Measurements from ENCODE around the gene SPOP.

Gene SPOP

DNA sequence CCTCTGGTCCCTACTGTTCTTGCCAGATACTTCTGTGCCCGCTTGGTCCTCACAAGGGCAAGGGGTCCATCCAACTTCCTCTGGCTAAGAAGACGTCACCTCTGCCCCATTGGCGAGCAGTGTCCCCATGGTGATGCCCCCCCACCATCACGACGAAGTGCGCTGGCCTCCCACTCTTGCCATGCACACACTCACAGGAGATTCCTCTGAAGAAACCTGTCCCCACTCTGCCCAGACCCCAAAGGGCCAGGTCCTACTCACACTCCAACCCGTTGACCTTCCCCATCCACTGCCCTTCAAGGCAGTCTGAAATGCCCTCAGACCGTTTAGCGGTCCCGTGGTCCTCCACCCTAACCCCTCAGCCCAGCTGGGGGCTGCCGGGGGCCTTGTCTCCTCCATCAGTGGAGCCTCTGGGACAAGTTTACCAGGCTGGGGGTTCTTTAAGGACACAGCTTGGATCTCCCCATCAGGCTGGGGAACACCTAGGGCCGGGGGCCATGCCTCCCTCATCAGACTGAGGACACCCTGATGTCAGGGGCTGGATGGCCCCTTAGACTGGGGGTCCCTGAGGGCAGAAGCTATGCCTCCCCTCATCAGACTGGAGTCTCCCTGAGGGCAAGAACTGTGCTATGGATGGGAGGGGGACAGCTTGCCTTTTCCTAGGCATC is 95.7 kb downstream of the SPOP start:
- no peak for DNase-seq

DNA sequence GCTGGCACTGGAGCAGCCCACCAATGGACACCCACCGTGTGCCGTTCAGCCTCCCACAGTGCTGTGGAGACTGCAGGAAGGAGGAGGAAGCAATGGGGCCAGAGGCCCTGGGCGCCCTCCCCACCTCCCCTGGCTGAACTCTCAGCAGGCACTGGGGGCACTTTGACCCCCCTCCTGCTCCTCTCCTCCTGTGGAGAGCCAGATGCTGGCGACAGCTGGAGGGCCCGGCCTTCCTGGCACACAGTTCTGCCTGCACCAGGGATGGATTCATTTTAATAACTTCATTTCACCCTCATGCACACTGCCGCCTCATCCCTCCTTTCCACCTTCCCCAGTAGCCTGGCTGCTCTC is 96.3 kb downstream of the SPOP start:
- DNase-seq: no peak

DNA sequence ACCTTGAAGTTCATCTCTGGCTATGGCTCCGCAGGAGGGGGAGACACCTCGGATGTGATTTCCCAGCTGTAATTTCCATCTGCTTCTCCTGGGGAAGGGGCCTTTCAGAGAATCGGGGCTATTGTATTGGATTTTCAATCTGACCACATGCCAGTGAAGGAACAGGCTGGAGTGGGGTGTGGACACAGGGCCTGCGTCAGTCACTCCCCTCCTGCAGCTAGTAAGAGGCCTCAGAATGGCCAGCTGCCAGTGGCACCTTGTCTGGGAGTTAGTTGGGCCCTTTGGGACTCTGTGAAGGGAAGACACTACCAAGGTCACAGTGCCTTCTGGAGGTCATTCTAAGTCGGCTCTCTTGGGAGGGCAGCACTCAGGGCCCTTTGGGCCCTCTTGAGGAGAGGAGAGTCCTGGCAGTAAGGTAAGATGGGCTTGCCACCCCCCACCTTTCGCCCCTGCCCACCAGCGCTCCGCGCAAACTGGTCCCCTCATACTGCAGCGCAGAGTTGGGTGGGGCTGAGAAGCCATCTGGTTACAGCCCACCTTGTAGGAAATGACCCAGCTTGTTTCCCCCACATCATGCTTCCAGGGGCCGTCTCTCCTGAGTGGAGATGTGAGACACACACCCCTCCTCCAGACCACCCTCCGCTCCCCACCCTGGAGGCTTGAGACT is 96.8 kb downstream of the SPOP start:
- no peak for DNase-seq

DNA sequence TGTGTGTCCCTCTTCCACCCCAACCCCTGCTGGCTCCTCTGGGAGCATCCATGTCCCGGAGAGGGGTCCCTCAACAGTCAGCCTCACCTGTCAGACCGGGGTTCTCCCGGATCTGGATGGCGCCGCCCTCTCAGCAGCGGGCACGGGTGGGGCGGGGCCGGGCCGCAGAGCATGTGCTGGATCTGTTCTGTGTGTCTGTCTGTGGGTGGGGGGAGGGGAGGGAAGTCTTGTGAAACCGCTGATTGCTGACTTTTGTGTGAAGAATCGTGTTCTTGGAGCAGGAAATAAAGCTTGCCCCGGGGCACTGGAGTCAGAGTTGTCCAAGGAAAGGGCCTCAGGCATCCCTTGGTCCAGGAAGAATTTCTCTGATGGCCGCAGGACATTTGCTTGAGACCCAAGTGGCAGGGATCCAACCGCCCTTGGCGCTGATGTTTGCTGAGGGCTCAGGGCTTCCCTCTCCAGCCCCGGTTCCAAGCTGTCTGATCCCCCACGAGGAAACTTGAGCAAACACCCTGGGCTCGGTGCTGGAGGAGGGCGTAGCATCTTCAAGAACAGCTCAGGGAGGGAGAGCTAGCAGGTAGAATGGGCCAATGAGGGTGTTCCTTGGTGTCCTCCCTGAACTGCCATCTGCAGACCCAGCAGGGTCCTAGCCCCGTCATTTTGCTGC is 97.7 kb downstream of the SPOP start:
- no peak for DNase-seq

DNA sequence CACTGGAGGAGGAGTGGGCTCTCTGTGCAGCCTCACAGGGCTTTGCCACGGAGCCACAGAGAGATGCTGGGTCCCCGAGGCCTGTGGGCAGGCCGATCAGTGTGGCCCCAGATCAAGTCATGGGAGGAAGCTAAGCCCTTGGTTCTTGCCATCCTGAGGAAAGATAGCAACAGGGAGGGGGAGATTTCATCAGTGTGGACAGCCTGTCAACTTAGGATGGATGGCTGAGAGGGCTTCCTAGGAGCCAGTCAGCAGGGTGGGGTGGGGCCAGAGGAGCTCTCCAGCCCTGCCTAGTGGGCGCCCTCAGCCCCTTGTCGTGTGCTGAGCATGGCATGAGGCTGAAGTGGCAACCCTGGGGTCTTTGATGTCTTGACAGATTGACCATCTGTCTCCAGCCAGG is 98.4 kb downstream of the SPOP start:
- DNase-seq: no peak

DNA sequence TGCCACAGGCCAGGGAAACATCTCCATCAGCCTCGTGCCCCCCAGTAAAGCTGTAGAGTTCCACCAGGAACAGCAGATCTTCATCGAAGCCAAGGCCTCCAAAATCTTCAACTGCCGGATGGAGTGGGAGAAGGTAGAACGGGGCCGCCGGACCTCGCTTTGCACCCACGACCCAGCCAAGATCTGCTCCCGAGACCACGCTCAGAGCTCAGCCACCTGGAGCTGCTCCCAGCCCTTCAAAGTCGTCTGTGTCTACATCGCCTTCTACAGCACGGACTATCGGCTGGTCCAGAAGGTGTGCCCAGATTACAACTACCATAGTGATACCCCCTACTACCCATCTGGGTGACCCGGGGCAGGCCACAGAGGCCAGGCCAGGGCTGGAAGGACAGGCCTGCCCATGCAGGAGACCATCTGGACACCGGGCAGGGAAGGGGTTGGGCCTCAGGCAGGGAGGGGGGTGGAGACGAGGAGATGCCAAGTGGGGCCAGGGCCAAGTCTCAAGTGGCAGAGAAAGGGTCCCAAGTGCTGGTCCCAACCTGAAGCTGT is 98.9 kb downstream of the SPOP start:
- no peak for DNase-seq

DNA sequence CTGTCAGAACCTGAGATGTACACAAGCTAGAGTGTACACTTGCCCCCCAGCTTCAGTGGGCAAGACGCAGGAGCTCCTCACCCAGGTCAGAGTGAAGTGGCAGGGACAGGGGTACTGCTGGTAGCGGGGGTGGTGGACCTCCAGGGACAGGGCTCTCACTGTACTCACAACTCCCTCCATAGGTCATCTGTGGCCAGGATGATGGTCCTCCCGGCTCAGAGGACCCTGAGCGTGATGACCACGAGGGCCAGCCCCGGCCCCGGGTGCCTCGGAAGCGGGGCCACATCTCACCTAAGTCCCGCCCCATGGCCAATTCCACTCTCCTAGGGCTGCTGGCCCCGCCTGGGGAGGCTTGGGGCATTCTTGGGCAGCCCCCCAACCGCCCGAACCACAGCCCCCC is 99.5 kb downstream of the SPOP start:
- DNase-seq: no peak

DNA sequence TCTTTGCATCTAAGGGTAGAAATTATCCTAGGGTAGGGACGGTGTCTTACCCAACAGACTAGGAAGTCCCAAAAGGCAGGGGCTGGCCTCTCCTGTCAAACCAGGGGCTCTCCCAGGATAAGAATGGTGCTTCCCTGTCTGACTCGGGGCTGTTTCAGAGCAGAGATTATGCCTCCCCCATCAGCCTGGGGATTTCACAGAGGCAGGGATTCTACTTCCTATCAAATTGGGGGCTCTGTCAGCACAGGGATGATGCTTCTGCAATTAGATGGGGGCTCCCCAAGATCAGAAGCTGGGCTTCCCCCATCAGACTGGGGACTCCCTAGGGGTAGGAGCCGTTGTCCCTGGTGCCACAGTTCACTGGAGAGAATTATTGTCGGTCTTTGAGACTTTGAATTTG is 99.9 kb downstream of the SPOP start:
- DNase-seq: no peak

DNA sequence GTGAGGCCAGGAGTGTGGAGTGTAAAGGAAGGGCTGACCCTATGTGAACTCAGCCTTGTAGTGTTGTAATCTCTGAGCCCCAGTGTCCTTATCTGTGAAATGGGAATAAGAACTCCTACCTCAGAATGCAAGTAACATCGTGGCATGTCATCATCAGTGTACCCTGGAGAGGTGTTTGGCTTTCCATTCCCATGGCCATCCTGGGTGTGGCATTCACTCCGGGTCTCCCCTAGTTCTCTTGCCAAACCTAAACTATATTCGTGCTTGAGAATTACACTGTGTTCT is 100.3 kb downstream of the SPOP start:
- no peak for DNase-seq

DNA sequence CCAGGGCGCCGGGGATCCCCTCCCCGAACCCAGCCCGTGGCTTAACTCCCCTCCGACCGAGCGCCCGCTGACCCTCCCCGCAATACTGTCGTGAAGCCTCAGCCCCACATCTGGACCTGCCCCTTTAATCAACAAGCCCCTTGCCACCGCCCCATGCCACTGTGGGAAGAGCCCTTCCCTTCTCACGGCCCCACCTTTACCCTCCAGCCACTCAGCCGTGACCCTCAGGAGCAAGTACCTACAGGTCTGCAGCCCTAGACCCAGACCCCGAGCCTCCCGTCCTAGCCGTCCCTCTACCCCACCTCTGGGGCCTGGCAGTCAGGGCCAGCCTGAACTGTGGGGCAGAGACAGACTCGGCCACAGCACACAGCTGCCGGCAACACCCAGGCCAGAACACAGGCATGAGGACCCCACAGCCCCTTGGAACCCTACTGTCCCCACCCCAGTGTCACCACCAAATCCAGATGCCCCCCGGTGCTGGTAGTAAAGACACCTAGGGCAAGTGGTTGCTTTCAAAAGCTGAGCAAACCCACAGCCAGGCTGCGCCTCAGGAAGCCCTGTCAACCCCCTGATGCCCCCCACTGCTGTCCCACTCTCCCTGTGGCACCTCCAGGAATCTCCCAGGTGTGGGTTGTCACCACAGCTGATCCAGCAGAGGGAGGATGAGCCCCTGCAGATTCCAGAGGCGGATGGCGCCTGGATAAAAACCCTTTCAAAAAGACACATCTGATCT is 100.8 kb downstream of the SPOP start:
- DNase-seq: no peak

DNA sequence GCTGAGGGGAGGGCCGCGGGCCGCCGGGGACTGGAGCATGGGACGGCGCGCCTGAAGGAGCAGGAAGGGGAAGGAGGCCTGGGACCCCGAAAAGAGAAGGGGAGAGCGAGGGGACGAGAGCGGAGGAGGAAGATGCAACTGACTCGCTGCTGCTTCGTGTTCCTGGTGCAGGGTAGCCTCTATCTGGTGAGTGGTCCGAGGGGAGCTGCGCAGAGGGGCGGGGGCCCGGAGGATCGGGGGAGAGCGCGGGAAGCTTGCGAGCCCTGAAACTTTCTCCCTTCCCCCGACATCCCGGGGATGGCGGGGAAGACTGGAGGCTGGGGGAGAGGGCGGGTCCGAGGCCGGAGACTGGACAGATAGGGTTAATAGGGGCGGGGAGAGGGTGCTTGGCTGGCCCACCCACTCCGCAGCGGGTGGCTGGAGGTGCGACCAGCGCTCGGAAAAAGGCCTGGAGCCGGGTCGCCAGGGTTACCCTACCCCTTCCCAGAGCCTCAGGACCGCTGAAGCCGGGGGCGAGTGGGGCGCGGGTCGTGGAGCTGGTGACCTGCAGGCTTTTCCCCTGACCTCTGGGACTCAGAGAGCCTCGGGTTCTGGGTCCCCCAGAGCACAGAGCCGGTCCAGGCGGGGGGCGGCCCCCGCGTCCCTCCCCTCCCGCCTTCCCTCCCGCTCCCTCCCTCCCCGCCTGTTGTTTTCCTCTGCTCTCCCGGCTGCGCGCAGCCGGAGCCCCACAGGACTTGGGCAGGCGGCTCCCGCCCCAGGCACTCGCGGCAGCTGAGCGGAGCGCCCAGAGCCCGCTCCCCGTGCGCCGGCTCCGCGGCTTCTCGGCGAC is 101.6 kb downstream of the SPOP start:
- no peak for DNase-seq

DNA sequence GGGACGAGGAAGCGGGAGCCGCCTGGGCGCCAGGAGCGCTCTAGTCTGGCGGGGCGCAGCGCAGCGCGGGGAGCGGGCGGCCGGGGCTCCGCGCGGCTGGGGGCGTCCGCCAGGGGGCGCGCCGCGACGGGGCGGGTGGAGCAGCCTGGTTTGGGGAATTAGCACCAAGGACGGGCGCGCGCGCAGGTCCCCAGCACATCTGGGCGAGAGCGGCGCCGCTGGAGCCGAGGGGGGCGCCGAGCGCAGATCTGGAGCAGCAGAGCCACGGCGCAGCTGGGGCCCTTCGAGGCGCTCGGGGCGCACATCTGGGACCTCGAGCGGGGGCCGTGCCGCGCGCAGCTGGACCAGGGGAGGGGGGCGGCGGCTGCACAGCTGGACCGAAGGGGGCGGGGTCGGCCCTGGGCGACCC is 102.2 kb downstream of the SPOP start, which contains the start of gene NXPH3:
NXPH3 (plus strand) TSS at position 193 of the 409 bp plus-strand sequence. CDS start 349 bp downstream, outside the sequence.
- no peak for DNase-seq

DNA sequence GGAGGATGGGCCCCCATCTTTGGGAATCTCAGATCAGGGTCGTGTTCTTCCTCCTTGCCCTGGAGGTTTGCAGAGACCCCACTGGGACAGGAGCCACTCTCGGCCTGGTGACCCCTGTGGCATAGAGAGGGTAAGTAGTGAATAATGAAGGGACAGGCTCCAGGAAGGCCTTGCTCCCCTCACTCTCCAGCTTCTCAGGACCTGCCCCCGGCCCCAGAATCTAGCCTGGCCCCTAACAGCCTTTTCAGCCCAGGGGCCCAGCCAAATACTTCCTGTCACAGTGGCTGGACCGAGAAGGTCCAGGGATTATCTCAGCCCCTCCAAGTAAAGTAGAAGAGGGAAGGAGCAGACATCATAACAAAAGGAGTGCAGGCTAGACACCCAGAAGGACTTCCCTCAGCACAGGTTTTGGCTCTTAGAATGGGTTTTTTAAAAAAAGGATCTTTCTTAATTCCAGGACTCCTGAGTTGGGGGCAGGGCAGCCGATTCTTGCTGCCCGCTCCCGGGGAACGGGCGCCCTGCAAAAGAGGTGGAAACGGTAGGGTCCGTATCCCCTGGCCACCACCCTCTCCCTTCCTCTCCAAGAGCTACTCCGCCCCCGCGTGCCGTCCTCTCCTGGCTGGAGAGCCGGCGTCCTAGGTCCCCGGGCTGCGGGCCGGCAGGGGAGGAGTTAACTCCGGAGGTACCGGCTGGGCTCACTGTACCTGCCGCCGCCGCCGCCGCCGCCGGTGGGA is 102.8 kb downstream of the SPOP start:
- no peak for DNase-seq

DNA sequence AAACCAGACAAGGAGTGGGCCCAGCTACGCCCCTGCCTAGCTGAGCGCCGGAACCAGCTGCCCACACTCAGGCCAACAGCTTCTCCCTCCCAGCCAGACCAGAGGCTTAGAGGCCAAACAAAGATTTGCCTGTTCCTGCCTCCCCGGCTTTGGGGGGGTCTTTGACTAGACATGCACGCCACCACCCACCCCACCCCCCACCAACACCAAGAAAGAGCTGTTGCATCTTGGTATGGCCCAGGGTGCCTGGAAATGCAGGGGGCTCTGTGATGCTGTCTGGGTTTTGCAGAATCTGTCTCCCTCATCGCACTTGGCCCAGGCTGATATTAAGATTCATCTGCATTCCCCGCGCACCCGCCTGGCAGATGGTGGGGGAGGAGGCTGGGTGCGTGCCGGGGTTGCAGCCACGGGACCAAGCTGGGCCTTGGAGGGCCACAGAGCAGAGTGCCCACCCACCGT is 103.5 kb downstream of the SPOP start:
- DNase-seq: no peak

DNA sequence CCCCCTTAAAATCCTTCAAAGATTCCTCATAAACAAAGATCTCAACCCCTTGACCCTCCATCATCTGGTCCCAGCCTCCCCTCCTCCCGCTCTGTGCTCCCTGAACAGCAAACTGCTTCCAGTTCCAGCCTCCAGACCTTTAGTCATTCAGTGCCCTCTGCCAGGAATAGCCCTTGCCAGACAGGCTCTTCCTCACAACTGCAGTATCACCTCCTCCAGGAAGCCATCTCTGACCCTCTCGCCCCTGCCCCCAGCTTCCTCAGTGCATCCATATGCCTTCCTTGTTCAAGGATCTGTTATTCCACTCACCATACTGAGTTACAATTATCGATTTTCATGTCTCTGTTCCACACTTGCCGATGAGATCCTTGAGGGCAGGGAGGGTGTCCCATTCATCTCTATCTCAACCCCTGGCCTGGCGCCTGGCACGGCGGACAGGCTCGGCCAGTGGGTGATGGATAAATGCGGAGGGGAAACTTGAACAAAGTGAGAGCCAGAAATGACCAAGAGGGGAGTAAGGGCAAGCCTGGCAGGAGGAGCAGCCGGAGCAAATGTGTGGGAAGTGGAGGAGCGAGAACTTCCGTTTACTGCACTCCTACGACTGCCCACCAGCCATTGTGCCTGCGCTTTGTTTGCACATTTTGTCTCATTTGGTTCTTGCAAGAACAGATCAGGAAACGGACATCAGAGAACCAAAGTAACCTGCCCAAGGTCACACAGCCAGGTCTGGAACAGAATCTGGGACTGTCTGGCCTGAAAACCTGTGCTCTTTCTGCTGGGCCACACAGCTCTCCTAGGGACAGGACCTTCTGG is 104.2 kb downstream of the SPOP start:
- DNase-seq: no peak

DNA sequence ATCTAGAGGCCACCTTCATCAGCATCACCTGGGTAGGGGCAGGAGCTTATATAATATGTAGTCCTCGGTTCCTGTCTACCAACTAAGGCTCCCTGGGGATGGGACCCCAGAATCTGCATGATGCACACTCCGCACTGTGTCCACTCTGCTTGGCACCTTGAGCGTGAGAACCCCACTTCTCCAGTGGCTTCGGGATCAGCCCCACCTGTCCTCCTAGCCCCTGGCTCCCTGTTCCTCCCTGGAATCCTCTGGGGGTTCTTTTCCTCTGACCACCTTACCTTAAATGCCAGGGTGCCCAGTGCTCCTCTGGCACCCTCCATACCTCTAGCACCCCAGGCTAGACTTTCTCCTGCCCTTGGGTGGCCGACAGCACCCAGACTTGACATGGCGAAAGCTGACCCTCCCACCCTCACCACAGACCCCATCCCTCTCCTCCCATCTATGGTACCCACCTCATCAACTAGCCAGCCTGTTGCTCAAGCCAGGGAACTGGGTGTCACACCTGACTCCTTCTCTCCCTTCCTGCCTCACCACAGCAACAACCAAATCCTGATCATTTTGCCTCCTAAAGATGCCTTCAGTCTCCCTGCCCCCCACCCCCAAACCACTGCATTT is 105.0 kb downstream of the SPOP start:
- DNase-seq: no peak

DNA sequence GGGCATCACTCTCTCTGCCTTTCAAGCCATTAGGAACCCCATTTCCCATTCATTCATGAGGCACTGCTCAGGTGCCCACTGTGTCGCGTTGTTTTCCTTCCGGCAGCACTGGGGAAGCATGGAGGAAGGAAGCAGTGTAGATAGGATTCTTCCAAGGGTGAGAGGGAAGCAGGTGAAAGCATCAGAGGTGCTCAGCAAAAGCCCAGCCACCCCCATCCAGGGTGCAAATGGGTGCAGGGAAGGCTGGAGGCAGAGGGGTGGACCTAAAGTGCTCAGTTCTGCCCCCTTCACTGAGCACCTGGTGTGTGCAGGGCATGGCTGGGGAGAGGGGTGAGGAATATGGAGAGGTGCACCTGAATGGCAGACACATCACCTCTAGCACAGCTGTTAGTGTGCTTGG is 105.7 kb downstream of the SPOP start:
- no peak for DNase-seq

DNA sequence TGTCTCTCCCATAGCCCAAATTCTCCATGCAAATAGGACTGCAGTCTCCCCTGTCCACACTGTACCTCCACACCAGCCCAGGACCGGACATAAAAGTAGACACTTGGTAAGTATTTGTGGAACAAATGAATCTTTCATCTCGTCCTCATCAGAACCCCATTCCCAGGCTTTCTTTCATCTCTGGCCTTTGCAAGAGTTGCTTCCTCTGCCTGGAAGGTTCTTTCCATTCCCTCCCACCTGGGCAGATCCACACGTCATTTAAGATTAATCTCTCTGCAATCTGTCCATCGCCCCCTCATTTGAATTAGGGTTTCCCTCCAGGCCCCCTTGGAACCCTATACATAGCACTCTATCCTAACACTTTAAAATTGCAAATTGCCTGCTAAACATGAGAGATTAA is 106.1 kb downstream of the SPOP start:
- DNase-seq: no peak

DNA sequence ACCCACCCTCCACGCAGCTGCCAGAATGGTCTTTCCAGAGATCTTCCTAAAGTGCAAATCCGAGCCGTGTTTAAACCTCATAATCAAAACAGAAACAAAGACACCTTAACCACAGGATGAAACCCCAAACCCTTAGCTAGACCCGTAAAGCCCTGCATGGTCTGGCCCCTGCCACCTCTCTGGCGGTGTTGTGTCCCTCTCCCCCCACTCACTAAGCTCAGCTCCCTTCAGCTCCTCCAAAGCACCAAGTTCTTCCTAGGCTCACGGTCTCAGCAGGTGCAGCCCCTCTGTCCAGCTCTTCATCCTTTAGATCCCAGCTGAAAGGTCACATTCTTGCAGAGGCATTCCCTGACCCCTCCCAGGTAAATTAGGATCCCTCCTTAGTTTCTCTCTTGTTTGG is 106.6 kb downstream of the SPOP start:
- DNase-seq: no peak

DNA sequence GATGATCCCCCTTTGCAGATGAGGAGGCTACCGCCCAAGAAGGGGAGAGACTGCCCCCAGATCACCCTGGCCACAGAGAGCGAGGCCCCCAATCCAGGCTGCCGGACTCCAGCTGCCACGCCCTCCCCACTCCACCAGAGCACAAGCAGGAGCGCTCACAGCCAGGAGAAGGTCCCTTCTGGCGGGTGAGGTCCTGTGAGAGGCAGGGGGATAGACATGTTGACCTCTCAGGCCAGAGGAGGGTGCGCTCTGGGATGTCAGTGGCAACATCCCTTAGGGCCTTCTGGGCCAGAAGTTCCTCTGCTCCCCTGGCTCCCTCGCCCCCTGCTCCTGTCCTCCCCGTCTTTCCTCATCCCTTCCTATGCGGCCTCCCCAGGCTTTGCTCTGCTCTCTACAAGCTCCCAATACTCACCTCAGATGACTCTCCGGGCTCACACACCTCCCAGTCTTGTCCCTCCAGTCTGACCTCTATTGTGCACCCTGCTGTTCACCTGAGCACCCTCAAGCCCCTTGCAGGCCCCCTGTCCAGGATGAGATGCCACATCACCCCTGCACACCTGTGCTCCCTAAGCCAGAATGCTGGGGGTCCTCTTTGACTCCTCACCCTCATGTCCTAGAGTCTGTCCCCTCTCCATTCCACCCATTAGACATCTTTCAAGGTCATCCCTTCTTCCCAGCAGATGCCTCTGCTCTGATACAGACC is 107.2 kb downstream of the SPOP start:
- no peak for DNase-seq

All from NCI-H2029 treated with DMSO at 0.1 percent for 48 hours (cell line).